Transverse colon (tissue), 4 donors: Measurements from ENCODE around the gene TBX10. TPM values are rescaled to one million over a fixed set of nuclear protein-coding genes. Genes with fewer than 3 reads are reported as not detected.
"Not testable (repeated sequence)": the region's sequence is repeated elsewhere in the genome, so short reads cannot be mapped to it uniquely, and the experiment has no call there.

Experiments used
- DNase-seq: peaks from one replicate; pipeline ENCODE4 v3.0.0-alpha.2; 2019
- H3K27ac ChIP-seq, 4 donors: fragments of 200-600 bp; sonication (generic); 2 replicates each; pipeline ENCODE4 v1.5.1; 2016 to 2018; ENCODE audit warnings: inconsistent platforms in 4 of 4
- H3K27me3 ChIP-seq: fragments of 200-600 bp; sonication (generic); 2 replicates; pipeline ENCODE4 v1.5.1; 2017; ENCODE audit warnings: inconsistent platforms
- H3K36me3 ChIP-seq, 4 donors: fragments of 200-600 bp; sonication (generic); 2 replicates each; pipeline ENCODE4 v1.5.1; 2017 to 2019; ENCODE audit warnings: inconsistent platforms in 4 of 4
- H3K4me1 ChIP-seq, 4 donors: fragments of 200-600 bp; sonication (generic); 2 replicates each; pipeline ENCODE4 v1.5.1; 2017 to 2020; ENCODE audit warnings: inconsistent platforms in 4 of 4
- H3K4me3 ChIP-seq, 4 donors: fragments of 200-600 bp; sonication (generic); 1 replicate in 1 of 4; 2 replicates in 3 of 4; pipeline versions ENCODE4 v1.5.1 to v1.6.1; 2017 to 2019; ENCODE audit warnings: inconsistent platforms in 4 of 4
- H3K9me3 ChIP-seq, 2 donors: fragments of 200-600 bp; sonication (generic); 2 replicates each; pipeline ENCODE4 v1.5.1; 2017 to 2019; ENCODE audit warnings: inconsistent platforms in 2 of 2
- EP300 ChIP-seq: sonication (generic); formaldehyde crosslinking; IDR thresholded peaks from one replicate; pipeline ENCODE4 v1.6.1; 2017; ENCODE audit warnings: antibody characterized with exemption, low read depth
- POLR2A ChIP-seq: fragments of 450-650 bp; IDR thresholded peaks from one replicate; pipeline ENCODE4 v1.6.1; 2016; ENCODE audit warnings: antibody characterized with exemption, mild to moderate bottlenecking, moderate library complexity
- POLR2AphosphoS5 ChIP-seq, 3 donors: sonication (generic); formaldehyde crosslinking; IDR thresholded peaks; one replicate each; pipeline ENCODE4 v1.6.1; 2016; ENCODE audit warnings: antibody characterized with exemption in 3 of 3
- WGBS, 2 donors: methylation state at CpG; one replicate each; pipeline ENCODE4 v1.1.5; 2018; ENCODE audit warnings: low coverage in 1 of 2; 5-methylcytosine and 5-hydroxymethylcytosine counted together
- in situ Hi-C, 4 donors: fragments of 200-750 bp; cut with MboI; loops; one replicate each; pipeline versions ENCODE4 v1.15.0 to v1.15.1; 2017; ENCODE audit warnings: low sequenced_read_pairs in 3 of 4, low pct_ligation_motif_present in 1 of 4, low pct_unique_long_range_greater_than_20kb in 1 of 4
- intact Hi-C: fragments of 100-400 bp; cut with DNase I; formaldehyde crosslinking; loops from one replicate; pipeline ENCODE4 v1.15.1; 2023; ENCODE audit warnings: low total_unique reads
- total RNA-seq, 4 donors: library from RNA; depleted of rRNA; stranded (reverse); fragments of >200 nt; gene quantifications; one replicate each; pipeline ENCODE4 v1.1.0, GENCODE V29; 2016
- TF ChIP-seq, protein P1 (sequence below), 5 experiments: fragments of 200-600 bp in 3 of 5; fragments of 450-650 bp in 2 of 5; sonication (generic) in 3 of 5; IDR thresholded peaks; 1 replicate in 2 of 5; 2 replicates in 3 of 5; pipeline ENCODE4 v1.5.1; 2016 to 2017; ENCODE audit warnings: antibody characterized with exemption in 5 of 5, inconsistent platforms in 3 of 5, mild to moderate bottlenecking in 2 of 5, moderate library complexity in 1 of 5

The TBX10 gene
- total RNA-seq, 4 donors from 2014 or later = 1.3 to 16.5 (median 15.0) TPM; not detected in 1

GRCh38 chr11:67601098-67601497, 38.5 kb downstream of the TBX10 start:
- Histone ChIP-seq H3K9me3 (no peaks in the 10 kb centered on the region), H3K27me3 (no peaks in the 10 kb centered on the region), H3K36me3 (no peaks in the 10 kb centered on the region), H3K27ac (no peak overlapping the region), H3K4me3 (no peak overlapping the region), H3K4me1 (peaks cover 0 to 5% (median 3%) of the 10 kb centered on the region in 4 donors)
- TF ChIP-seq POLR2A (no peak), POLR2AphosphoS5 (IDR thresholded peaks at IDR 0.05) (no peak), EP300 (no peak)
- TF ChIP-seq, protein P1, sequence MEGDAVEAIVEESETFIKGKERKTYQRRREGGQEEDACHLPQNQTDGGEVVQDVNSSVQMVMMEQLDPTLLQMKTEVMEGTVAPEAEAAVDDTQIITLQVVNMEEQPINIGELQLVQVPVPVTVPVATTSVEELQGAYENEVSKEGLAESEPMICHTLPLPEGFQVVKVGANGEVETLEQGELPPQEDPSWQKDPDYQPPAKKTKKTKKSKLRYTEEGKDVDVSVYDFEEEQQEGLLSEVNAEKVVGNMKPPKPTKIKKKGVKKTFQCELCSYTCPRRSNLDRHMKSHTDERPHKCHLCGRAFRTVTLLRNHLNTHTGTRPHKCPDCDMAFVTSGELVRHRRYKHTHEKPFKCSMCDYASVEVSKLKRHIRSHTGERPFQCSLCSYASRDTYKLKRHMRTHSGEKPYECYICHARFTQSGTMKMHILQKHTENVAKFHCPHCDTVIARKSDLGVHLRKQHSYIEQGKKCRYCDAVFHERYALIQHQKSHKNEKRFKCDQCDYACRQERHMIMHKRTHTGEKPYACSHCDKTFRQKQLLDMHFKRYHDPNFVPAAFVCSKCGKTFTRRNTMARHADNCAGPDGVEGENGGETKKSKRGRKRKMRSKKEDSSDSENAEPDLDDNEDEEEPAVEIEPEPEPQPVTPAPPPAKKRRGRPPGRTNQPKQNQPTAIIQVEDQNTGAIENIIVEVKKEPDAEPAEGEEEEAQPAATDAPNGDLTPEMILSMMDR (IDR thresholded peaks at IDR 0.05) = no peak
- 93 to 94% methylated on average over 2 to 7 of the region's 7 CpGs for WGBS, 2 donors
- no peak for DNase-seq
- in situ Hi-C loops = no loop called here
- intact Hi-C loops = no loop called here

DNA sequence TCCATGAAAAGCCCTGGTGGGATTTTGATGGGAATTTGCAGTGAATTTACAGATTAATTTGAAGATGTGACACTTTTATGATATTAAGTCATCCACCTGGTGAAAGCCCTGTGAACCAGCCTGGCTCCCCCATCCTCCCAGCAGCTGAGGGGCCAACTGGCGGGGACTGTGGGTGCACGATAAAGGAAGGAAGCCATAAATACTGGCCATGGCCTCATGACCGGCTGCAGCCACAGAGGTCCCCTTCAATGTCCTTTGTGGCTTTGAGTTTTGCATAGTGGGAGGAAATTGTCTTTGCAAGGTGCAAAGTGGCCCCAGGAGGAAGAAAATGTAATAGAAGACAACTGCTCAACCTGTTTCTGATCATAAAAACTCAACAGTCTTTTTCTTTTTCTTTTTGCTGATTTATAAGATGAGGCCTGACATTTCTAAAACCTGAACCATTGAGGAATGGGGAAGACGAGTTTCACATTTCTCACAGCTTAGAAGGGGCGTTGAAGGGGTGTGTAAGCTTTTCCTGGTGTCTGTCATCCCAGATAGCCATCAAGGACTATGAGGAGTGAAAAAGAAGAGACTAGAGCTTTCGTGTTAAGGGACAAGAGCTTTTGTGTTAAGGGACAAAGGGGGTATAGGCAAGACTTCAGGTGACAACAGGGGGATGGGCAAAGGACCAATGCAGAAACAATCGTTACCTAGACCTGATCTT, 39.1 kb downstream of the TBX10 start:
- no peaks in the 10 kb centered on the region for H3K9me3 ChIP-seq
- in situ Hi-C loops = no loop called here
- intact Hi-C loops = no loop called here
- H3K27me3 ChIP-seq = no peaks in the 10 kb centered on the region
- DNase-seq = peak; percentile 47
- no peaks in the 10 kb centered on the region for H3K4me1 ChIP-seq
- H3K4me3 ChIP-seq = no peak overlapping the region
- TF ChIP-seq EP300 (no peak), POLR2A (no peak), POLR2AphosphoS5 (IDR thresholded peaks at IDR 0.05) (no peak)
- TF ChIP-seq, protein P1 (IDR thresholded peaks at IDR 0.05) = no peak
- H3K36me3 ChIP-seq = no peaks in the 10 kb centered on the region
- WGBS, 2 donors = 36 to 56% methylated on average over 3 to 7 of the region's 7 CpGs
- no peak overlapping the region for H3K27ac ChIP-seq

DNA sequence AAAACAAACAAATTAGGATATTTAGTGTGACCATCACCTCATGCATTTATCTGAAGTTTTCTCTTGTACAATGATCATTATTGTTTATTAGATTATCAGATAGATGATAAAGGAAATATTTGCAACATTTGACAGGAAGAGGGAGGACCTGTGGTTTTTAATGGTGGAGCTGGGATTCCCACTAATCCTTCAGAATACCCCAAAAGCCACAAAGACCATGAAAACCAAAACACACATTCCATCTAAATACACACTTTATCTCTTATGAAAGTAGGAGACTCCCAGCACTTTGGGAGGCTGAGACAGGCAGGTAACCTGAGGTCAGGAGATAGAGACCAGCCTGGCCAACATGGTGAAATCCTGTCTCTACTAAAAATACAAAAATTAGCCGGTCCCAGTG, 40.4 kb downstream of the TBX10 start:
- Histone ChIP-seq H3K36me3 (no peaks in the 10 kb centered on the region), H3K27ac (no peak overlapping the region), H3K27me3 (no peaks in the 10 kb centered on the region), H3K4me3 (no peak overlapping the region), H3K4me1 (no peaks in the 10 kb centered on the region), H3K9me3 (no peaks in the 10 kb centered on the region)
- no peak for TF ChIP-seq EP300
- no peak for TF ChIP-seq POLR2AphosphoS5 (IDR thresholded peaks at IDR 0.05)
- TF ChIP-seq, protein P1 (IDR thresholded peaks at IDR 0.05) = no peak
- TF ChIP-seq POLR2A = no peak
- 67 to 84% methylated on average over 1 of the region's 1 CpG for WGBS, 2 donors
- intact Hi-C loops = no loop called here
- no peak for DNase-seq
- in situ Hi-C loops = no loop called here

- WGBS, 2 donors = 94% methylated on average over 26 of the region's 26 CpGs; no CpG with 5 or more reads in 1 of the 2 donors
- H3K27me3 ChIP-seq, intact Hi-C loops, H3K27ac ChIP-seq, DNase-seq, H3K9me3 ChIP-seq, H3K36me3 ChIP-seq, H3K4me1 ChIP-seq, H3K4me3 ChIP-seq, in situ Hi-C loops: not testable (repeated sequence)
Observed at GRCh38 chr11:67597963-67598362, 41.6 kb downstream of the TBX10 start.

- intact Hi-C loops, H3K27ac ChIP-seq, H3K36me3 ChIP-seq, H3K9me3 ChIP-seq, in situ Hi-C loops, DNase-seq, H3K4me3 ChIP-seq, H3K4me1 ChIP-seq, H3K27me3 ChIP-seq: not testable (repeated sequence)
- WGBS, 2 donors = 100% methylated on average over 1 of the region's 3 CpGs
Observed at GRCh38 chr11:67597458-67597857, 42.1 kb downstream of the TBX10 start.
